Tibial nerve (tissue), 4 donors: Measurements from ENCODE around the gene FHAD1. TPM values are rescaled to one million over a fixed set of nuclear protein-coding genes. Genes with fewer than 3 reads are reported as not detected.

ENCODE experiments used
- DNase-seq, 2 donors: peaks; one replicate each; pipeline ENCODE4 v3.0.0-alpha.2; 2019; ENCODE audit warnings: low spot score in 2 of 2
- H3K27ac ChIP-seq, 4 donors: fragments of 200-600 bp; sonication (generic) in 3 of 4; one replicate each; pipeline ENCODE4 v1.5.1; 2017 to 2019; ENCODE audit warnings: mild to moderate bottlenecking in 1 of 4
- H3K27me3 ChIP-seq, 2 donors: fragments of 200-600 bp; sonication (generic) in 1 of 2; one replicate each; pipeline versions ENCODE4 v1.5.1 to v1.6.0; 2017 to 2019
- H3K36me3 ChIP-seq, 3 donors: fragments of 200-600 bp; sonication (generic); one replicate each; pipeline ENCODE4 v1.5.1; 2018 to 2019
- H3K4me1 ChIP-seq, 4 donors: fragments of 200-600 bp; sonication (generic) in 3 of 4; one replicate each; pipeline ENCODE4 v1.5.1; 2017 to 2019
- H3K4me3 ChIP-seq, 4 donors: fragments of 200-600 bp; sonication (generic) in 3 of 4; one replicate each; pipeline ENCODE4 v1.5.1; 2017 to 2019; ENCODE audit warnings: mild to moderate bottlenecking in 1 of 4, moderate library complexity in 1 of 4
- H3K9me3 ChIP-seq, 4 donors: fragments of 200-600 bp; sonication (generic) in 3 of 4; one replicate each; pipeline ENCODE4 v1.5.1; 2017 to 2019
- EP300 ChIP-seq, 2 donors: sonication (generic); formaldehyde crosslinking; IDR thresholded peaks; one replicate each; pipeline ENCODE4 v1.6.1; 2017; ENCODE audit warnings: antibody characterized with exemption in 2 of 2, mild to moderate bottlenecking in 1 of 2
- POLR2A ChIP-seq, 2 donors: fragments of 450-650 bp; IDR thresholded peaks; one replicate each; pipeline ENCODE4 v1.6.1; 2017; ENCODE audit warnings: antibody characterized with exemption in 2 of 2, mild to moderate bottlenecking in 2 of 2, moderate library complexity in 2 of 2
- WGBS, 2 donors: methylation state at CpG; one replicate each; pipeline ENCODE4 v1.1.5; 2018; 5-methylcytosine and 5-hydroxymethylcytosine counted together
- total RNA-seq, 4 donors: library from RNA; depleted of rRNA; stranded (reverse); fragments of >200 nt; gene quantifications; one replicate each; pipeline ENCODE4 v1.1.0, GENCODE V29; 2016
- TF ChIP-seq, protein P1 (sequence below), 5 experiments: fragments of 200-600 bp in 3 of 5; fragments of 450-650 bp in 2 of 5; sonication (generic) in 3 of 5; IDR thresholded peaks; one replicate each; pipeline ENCODE4 v1.5.1; 2016 to 2019; ENCODE audit warnings: antibody characterized with exemption in 5 of 5, mild to moderate bottlenecking in 3 of 5, moderate library complexity in 2 of 5

FHAD1 gene
- total RNA-seq, 4 donors from 2014 or later: 0.30 to 0.63 TPM; not detected in 2

DNA sequence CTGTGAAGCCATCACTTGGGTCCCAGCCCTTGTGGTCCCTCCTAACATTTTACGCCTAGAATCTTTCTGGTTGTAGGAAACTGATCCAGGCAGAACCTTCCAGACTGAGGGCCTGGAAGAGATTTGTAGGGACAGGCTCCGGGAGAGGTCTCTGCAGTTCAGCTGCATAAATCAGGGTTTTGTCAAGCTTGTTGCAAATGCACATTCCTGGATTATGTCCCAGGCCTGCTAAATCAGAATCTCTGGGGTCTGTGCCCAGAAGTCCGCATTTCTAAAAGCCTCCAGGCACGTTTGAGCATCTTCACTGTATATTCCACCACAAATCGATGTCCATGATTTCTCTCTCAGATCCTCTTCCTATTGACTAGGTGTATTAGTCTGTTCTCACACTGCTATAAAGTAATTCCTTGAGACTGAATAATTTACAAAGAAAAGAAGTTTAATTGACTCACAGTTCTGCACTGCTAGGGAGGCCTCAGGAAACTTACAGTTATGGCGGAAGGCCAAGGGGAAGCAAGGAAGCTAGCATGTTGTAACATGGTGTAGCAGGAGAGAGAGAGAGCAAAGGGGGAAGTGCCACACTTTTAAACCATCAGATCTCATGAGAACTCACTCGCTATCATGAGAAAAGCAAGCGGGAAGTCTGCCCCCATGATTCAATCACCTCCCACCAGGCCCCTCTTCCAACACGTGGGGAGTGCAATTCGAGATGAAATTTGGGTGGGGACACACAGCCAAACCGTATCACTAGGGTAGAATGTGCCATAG is 1.2 kb upstream of the FHAD1 start:
- Histone ChIP-seq H3K9me3 (no peaks in the 10 kb centered on the region), H3K27me3 (peaks cover 0 to 26% of the 10 kb centered on the region in 2 donors), H3K4me1 (peaks cover 0 to 14% (median 4%) of the 10 kb centered on the region in 4 donors), H3K36me3 (no peaks in the 10 kb centered on the region), H3K27ac (no peak overlapping the region), H3K4me3 (no peak overlapping the region)
- no peak for DNase-seq
- TF ChIP-seq, protein P1, sequence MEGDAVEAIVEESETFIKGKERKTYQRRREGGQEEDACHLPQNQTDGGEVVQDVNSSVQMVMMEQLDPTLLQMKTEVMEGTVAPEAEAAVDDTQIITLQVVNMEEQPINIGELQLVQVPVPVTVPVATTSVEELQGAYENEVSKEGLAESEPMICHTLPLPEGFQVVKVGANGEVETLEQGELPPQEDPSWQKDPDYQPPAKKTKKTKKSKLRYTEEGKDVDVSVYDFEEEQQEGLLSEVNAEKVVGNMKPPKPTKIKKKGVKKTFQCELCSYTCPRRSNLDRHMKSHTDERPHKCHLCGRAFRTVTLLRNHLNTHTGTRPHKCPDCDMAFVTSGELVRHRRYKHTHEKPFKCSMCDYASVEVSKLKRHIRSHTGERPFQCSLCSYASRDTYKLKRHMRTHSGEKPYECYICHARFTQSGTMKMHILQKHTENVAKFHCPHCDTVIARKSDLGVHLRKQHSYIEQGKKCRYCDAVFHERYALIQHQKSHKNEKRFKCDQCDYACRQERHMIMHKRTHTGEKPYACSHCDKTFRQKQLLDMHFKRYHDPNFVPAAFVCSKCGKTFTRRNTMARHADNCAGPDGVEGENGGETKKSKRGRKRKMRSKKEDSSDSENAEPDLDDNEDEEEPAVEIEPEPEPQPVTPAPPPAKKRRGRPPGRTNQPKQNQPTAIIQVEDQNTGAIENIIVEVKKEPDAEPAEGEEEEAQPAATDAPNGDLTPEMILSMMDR (IDR thresholded peaks at IDR 0.05): no peak
- TF ChIP-seq POLR2A (IDR thresholded peaks at IDR 0.05): no peak
- peak in 1 of 2 donors; percentile 39 for TF ChIP-seq EP300 (IDR thresholded peaks at IDR 0.05)
- 53 to 64% methylated on average over 11 of the region's 11 CpGs for WGBS, 2 donors

DNA sequence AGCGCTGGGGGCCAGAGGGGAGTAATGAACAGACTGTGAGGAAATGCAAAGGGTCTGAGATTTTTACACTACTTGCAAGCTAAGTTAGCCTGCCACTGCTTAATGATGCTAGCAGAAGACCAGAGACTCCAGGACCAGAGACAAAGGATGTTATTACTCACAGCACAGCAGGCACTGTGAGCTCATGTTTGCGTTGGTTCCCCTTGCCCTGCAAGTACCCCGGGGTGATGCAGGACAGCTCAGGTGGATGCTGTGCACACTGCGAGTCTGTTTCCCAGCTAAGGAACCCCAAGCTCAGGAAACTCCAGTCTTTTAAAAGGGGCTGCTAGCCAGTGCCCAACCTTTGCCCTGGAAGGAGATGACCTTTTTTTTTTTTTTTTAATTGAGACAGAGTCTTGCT is 1.2 kb downstream of the FHAD1 start:
- no peak overlapping the region for H3K4me3 ChIP-seq
- H3K4me1 ChIP-seq: peaks cover 0 to 14% (median 4%) of the 10 kb centered on the region in 4 donors
- no peaks in the 10 kb centered on the region for H3K36me3 ChIP-seq
- H3K27ac ChIP-seq: no peak overlapping the region
- H3K9me3 ChIP-seq: no peaks in the 10 kb centered on the region
- 82 to 97% methylated on average over 4 of the region's 4 CpGs for whole genome bisulfite sequencing, 2 donors
- no peak for DNase-seq
- TF ChIP-seq, protein P1 (IDR thresholded peaks at IDR 0.05): no peak
- TF ChIP-seq POLR2A (IDR thresholded peaks at IDR 0.05) (no peak), EP300 (IDR thresholded peaks at IDR 0.05) (no peak)
- H3K27me3 ChIP-seq: peaks cover 0 to 26% of the 10 kb centered on the region in 2 donors

DNA sequence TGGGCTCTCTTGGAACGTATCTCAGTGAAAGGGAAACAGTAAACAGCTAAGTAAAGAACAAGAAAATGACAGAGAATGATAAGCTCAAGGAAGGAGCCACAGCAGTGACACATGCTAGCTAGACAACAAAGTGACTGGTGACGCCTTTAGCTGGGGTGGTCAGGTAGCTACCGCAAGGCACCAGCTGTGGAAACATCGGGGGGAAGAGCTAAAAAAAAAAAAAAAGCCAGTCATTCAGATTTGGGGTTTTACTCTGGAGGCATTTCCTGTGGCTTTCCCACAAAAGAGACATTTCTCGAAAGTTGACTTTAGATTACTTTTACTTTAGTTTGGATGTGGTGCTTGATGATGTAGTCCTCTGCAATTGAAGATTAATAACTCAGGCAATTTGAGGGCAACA is 2.1 kb downstream of the FHAD1 start:
- Histone ChIP-seq H3K36me3 (no peaks in the 10 kb centered on the region), H3K27ac (no peak overlapping the region), H3K27me3 (peaks cover 0 to 26% of the 10 kb centered on the region in 2 donors), H3K4me3 (no peak overlapping the region), H3K4me1 (peaks cover 0 to 14% (median 4%) of the 10 kb centered on the region in 4 donors), H3K9me3 (no peaks in the 10 kb centered on the region)
- 47 to 48% methylated on average over 5 of the region's 5 CpGs for WGBS, 2 donors
- TF ChIP-seq POLR2A (IDR thresholded peaks at IDR 0.05) (no peak), EP300 (IDR thresholded peaks at IDR 0.05) (no peak)
- TF ChIP-seq, protein P1 (IDR thresholded peaks at IDR 0.05): no peak
- no peak for DNase-seq

DNA sequence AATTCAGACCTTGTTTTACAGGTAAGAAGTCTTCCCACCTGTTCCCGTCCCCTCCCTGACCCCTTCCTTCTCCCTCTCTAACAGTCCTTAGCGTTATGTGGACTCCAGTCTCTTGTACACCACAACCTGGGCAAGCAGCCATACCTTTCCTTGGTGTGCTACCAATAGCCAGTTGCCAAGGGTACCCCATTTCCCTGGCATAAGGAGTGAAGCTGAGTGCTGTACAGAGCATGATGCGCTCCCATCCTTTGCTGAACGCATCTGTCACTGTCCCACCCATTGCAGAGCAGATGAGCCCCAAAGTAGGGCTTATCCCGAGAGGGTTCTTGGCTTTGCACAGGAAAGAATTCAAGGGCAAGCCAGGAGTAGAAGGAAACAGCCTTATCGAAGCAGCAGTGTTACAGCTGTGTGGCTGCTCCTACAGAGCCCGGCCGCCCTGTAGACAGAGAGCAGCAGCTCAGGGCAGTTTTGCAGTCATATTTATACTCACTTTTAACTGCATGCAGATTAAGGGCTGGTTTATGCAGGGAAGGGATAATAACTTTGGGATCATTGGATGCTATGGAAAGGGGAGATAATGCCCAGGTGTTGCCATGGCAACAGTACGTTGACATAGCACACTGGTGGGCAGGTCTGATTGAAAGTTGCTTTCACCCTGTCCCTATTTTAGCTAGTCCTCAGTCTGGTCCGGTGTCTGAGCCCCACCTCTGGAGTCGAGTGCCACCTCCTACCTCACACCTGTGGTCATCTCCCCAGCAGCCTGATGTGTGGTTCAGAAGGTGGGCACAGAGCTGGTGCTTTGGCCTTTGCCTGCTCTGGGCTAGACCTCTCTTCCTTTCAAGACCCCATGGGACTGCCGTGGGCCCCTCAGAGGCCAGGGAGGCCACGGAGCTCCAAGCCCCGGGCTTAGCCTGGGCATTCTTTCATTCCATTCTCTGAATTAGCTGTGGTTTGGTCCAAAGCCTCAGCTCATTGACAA is 5.1 kb downstream of the FHAD1 start:
- DNase-seq: no peak
- TF ChIP-seq, protein P1 (IDR thresholded peaks at IDR 0.05): no peak
- TF ChIP-seq POLR2A (IDR thresholded peaks at IDR 0.05) (no peak), EP300 (IDR thresholded peaks at IDR 0.05) (no peak)
- 69 to 74% methylated on average over 14 of the region's 14 CpGs for WGBS, 2 donors
- no peak overlapping the region for H3K4me3 ChIP-seq
- no peak overlapping the region for H3K27ac ChIP-seq
- peaks cover 0 to 8% (median 3%) of the 10 kb centered on the region in 4 donors for H3K4me1 ChIP-seq
- no peaks in the 10 kb centered on the region for H3K9me3 ChIP-seq
- no peaks in the 10 kb centered on the region for H3K36me3 ChIP-seq
- H3K27me3 ChIP-seq: peaks cover 0 to 21% of the 10 kb centered on the region in 2 donors
